ENCODE data around the gene BDKRB1. TPM values are rescaled to one million over a fixed set of nuclear protein-coding genes. Genes with fewer than 3 reads are reported as not detected.
"Not testable (repeated sequence)": the region's sequence is repeated elsewhere in the genome, so short reads cannot be mapped to it uniquely, and the experiment has no call there.

BDKRB1 gene
- total RNA-seq, 1 donor from 2014 or later = not detected

- intact Hi-C loops (cut with micrococcal nuclease) = no loop called here
- no peak for DNase-seq
- no peak for ATAC-seq
These were observed 24.4 kb upstream of the BDKRB1 start for GRCh38 chr14:96231526-96232130.

DNA sequence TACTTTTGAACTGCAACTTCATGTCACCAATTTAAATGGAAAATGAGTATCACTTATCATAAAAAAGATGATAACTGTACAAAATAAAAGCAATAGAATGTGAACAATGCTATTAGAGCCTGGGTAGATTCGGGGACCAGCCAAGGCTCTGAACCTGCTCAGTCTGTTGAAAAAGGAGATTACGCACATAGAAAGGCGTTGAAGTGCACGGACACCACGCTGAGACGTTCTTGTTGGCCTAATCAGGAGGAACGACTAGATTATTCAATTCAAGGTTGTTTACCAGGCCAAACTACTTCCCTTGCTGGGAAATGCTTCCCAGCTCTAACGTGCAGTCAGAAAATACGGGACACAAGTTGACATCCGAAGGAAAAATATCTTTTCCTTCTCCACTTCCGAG, 23.5 kb upstream of the BDKRB1 start:
- intact Hi-C loops (cut with micrococcal nuclease) = no loop called here
- ATAC-seq (no peak), DNase-seq (no peak)

DNA sequence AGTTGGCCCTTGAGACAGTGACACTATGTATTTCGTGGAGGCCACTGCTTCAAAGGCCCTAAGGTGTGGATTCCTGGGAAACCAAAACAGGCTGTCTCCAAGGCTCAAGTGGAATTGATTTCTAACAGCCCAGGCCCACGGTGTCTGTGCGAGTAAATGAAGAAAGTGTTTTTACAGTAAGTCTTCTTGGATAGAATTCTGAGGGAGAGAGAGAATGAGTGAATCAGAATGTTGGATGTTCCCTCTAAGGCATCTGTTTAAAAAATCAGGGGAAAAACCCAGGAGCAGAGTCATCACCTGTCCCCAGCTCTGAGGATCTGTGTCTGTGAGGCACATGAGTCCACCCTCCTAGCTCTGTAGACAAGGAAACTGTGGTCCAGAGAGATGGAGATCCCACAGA, 22.3 kb upstream of the BDKRB1 start:
- no peak for ATAC-seq
- intact Hi-C loops (cut with micrococcal nuclease) = no loop called here

DNA sequence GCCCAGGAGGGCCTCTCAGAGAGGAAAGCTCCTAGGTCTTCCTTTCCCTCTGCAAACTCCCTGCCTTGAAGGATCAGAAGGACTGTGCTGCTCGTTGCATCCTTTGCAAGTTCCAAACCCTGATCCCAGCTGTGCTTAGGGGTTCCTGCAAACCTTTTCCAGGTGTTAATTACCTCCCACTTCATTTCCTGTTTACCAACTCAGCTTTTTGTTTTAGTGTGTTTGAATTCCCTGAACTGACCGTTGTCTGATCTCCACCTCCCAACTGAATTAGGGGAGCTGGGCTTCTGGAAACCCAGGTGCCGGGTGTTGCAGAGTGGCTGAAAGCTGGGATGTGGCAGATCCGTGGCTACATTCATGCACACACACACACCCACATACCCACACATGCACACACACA, 20.6 kb upstream of the BDKRB1 start:
- DNase-seq (no peak), ATAC-seq (no peak)
- intact Hi-C loops (cut with micrococcal nuclease) = no loop called here

More for the DNA sequence above, 22.3 kb upstream of the BDKRB1 start:
- no peak for DNase-seq

DNA sequence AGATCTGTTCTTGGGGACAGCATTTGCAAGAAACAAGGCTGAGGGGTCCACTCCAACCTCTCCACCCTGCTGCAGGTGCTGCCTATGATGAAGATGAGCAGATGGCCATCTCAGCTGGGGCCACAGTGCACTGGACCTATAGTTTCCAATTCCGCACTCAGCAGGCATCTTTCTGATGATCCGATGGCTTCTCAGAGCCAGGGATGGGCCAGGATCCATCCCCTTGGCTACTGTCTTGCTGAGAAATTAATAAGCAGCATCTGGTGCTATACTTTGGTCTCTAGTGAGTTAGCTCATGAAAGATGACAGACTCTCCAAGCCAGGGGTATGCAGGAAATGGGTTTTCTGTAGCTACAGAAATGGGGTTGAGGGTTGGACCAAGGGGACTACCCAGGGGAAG, 18.4 kb upstream of the BDKRB1 start:
- intact Hi-C loops (cut with micrococcal nuclease) = no loop called here
- DNase-seq (no peak), ATAC-seq (no peak)

DNA sequence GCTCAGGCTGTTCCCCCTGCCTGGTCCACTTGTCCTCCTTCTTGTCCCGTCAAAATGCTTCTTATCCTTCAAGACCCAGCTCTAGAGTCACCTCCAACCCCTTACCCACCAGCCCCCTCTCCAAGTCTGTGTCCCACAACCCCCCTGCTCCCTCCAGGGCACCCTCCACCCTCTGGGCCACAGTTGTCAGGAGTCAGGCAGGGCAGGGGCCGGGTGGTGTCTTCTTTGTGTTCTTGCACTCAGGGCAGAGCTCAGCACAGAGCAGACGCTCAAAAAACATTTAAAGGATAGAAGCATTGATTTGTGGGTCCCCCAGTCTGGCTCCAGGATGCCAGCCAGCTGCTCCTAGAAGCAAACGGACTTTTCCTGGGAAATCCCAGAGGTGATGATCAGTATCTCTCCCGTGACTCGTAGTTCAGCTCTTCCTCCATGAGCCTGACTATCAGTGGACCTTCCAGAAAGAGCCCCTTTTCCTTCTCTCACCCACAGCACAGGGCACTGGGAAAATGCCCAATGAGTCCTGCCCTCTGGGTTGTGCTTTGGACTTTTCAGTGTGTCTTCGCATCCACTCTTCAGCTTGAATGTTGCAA, 17.2 kb upstream of the BDKRB1 start:
- intact Hi-C loops (cut with micrococcal nuclease) = no loop called here
- ATAC-seq = no peak

GRCh38 chr14:96239711-96240141, 16.3 kb upstream of the BDKRB1 start:
- intact Hi-C loops (cut with micrococcal nuclease) = no loop called here
- no peak for DNase-seq
- ATAC-seq = no peak

More for the DNA sequence above, 17.2 kb upstream of the BDKRB1 start:
- no peak for DNase-seq

DNA sequence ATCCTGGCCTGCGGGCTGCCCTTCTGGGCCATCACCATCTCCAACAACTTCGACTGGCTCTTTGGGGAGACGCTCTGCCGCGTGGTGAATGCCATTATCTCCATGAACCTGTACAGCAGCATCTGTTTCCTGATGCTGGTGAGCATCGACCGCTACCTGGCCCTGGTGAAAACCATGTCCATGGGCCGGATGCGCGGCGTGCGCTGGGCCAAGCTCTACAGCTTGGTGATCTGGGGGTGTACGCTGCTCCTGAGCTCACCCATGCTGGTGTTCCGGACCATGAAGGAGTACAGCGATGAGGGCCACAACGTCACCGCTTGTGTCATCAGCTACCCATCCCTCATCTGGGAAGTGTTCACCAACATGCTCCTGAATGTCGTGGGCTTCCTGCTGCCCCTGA, 15.4 kb upstream of the BDKRB1 start:
- DNase-seq = no peak
- ATAC-seq = no peak
- intact Hi-C loops (cut with micrococcal nuclease) = no loop called here

GRCh38 chr14:96242126-96242525, 13.9 kb upstream of the BDKRB1 start:
- intact Hi-C loops (cut with micrococcal nuclease) = no loop called here
- no peak for DNase-seq
- ATAC-seq = no peak

GRCh38 chr14:96243785-96244184, 12.2 kb upstream of the BDKRB1 start:
- intact Hi-C loops (cut with micrococcal nuclease) = no loop called here

DNA sequence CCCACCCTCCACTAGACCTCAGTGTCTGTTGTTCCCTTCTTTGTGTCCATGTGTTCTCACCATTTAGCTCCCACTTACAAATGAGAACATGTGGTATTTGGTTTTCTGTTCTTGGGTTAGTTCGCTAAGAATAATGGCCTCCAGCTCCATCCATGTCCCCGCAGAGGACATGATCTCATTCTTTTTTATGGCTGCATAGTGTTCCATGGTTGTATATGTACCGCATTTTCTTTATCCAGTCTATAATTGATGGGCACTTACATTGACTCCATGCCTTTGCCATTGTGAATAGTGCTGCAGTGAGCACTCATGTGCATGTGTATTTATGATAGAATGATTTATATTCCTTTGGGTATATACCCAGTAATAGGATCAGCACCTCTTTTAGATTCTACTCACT, 10.9 kb upstream of the BDKRB1 start:
- DNase-seq; intact Hi-C loops (cut with micrococcal nuclease); ATAC-seq: not testable (repeated sequence)

More at GRCh38 chr14:96243785-96244184, 12.2 kb upstream of the BDKRB1 start:
- no peak for DNase-seq
- no peak for ATAC-seq

- intact Hi-C loops (cut with micrococcal nuclease) = no loop called here
- ATAC-seq (no peak), DNase-seq (no peak)
These were observed 10.1 kb upstream of the BDKRB1 start for GRCh38 chr14:96245710-96246538.

DNA sequence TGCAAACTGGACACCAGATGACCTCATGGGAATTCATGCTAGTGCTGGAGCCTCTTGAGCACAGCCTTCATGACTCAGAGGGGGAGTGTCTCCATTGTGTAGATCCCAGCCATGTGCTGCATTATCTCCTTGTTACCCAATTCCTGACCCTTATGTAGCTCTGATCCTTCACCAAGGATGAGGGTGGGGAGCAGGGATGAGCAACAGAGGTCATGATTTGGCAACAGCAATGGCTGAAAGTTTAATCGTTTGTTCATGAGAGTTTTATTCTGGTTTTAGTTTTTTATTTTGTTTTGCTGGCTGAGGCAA, 9.5 kb upstream of the BDKRB1 start:
- no peak for DNase-seq
- intact Hi-C loops (cut with micrococcal nuclease) = no loop called here
- no peak for ATAC-seq

DNA sequence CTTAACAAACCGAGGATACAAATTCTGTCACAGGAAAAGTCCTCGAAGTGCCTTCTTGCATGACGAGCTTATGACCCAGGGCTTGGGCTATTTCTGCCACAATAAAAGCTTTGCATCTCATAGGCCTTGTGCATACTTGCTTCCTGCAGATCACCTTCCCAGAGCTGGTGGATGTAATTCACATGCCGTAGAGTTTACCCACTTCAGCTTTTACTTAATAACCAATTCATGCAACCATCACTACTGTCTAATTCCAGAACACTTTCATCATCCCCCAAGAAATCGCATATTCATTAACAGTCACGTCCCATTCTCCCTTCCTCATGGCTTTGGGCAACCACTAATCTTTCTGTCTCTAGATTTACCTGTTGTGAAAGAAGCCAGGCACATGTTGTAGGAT, 9.0 kb upstream of the BDKRB1 start:
- no peak for ATAC-seq
- intact Hi-C loops (cut with micrococcal nuclease) = no loop called here
- DNase-seq = no peak

DNA sequence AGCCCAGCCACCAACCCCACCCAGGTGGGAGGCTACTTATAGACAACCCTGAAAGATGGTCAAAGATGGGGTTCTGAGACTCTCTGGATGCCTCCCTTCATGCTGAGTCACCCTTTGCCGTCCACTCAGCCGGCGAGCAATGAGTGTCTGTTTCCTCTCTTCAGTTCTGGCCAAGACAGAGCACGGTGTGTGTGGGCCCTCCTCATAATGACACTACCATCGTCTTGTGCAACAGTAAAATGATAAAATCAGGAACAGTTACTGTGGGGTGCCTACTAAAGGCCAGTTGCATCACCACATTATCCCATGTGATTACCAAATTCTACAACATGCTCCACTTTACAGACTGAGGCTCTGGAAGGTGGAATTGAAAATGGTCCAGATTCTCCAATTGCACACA, 7.0 kb upstream of the BDKRB1 start:
- intact Hi-C loops (cut with micrococcal nuclease) = no loop called here
- DNase-seq (no peak), ATAC-seq (no peak)

- intact Hi-C loops (cut with micrococcal nuclease) = no loop called here
- DNase-seq (no peak), ATAC-seq (no peak)
These were observed 5.5 kb upstream of the BDKRB1 start for GRCh38 chr14:96250485-96250884.

DNA sequence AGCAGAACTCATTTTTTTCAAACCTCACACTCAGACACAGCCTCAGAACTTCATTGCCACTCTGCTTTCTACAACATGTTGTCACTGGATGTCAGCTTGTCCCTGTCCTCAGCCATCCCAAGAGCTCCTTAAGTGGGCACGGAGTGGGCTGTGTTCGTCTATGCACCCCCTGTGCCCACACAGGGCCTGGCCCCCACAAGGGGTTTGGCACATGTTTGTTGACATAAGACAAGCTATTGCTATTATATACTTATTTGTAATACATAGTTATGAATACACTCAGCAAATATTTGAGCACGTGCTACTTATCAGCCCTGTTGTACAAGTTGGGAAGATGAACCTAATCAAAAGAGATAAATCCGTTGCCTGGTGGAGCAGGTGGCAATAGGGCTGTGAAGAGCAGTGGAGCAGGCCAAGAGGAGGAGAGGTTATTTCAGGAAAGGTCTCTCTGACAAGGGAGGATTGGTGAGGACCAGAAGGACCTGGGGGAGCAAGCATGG, 4.3 kb upstream of the BDKRB1 start:
- DNase-seq (no peak), ATAC-seq (no peak)
- intact Hi-C loops (cut with micrococcal nuclease) = no loop called here

DNA sequence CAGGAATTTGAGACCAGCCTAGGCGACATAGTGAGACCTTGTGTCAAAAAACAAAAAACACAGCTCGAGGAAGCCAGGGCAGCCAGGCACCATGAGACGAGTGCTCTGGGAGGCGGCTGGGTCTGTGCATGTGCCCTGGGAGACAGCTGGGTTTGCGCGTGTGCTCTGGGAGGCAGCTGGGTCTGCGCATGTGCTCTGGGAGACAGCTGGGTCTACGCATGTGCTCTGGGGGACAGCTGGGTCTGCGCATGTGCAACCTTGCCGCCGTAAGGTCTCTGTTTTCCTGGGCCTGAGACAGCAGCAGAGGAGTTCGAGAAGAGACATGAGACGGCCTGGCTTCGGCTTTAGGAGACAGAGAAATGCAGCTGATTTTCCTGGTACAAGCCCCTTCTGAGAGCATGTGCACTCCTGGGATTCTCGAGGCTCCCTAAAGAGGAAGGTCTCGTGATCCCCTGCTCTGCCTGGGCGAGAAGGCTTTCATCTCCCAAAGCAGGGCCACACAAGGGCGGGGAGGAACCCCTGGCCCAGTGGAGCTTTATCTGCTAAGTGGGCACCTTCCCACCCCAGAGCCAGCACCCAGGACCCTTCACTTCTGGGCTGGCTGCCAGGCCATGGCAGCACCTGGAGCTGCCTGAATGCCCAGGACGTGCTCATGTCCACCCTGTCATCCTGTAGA, 3.5 kb upstream of the BDKRB1 start:
- ATAC-seq (no peak), DNase-seq (no peak)
- intact Hi-C loops (cut with micrococcal nuclease) = no loop called here

DNA sequence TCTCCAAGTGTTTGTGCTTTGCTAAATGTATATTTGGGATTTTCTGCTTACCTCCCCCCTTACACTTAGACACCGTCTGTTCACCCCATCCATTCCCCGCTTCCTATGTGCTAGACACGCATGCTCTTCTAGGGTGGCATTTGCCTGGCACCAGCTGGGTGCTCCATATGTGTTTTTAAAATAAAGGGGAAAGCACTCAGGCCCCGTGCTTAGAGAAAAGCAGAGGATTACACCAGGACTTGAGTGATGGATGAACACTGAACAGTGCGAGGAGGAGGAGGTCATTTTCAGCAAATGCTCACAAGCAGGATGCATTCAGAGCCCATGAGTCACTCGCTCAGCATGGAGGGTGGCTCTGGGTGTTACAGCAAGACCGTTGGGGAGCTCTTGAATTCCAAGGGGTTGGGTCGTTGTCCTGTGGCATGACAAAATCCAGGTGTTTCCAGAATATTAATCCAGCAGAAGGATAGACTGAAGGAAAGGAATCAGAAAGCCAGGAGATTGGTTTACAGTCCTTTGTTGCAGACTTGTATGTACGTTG, 2.9 kb upstream of the BDKRB1 start:
- DNase-seq (no peak), ATAC-seq (no peak)
- intact Hi-C loops (cut with micrococcal nuclease) = no loop called here

GRCh38 chr14:96254687-96255086, 1.3 kb upstream of the BDKRB1 start:
- DNase-seq = no peak
- intact Hi-C loops (cut with micrococcal nuclease) = no loop called here

More at GRCh38 chr14:96254687-96255086, 1.3 kb upstream of the BDKRB1 start:
- no peak for ATAC-seq
